SJSA1 (cell line): ENCODE data around the gene SLC24A2. TPM values are rescaled to one million over a fixed set of nuclear protein-coding genes. Genes with fewer than 3 reads are reported as not detected.
"Not testable (repeated sequence)": the region's sequence is repeated elsewhere in the genome, so short reads cannot be mapped to it uniquely, and the experiment has no call there.

ENCODE experiments used
- DNase-seq, 2 experiments: peaks; one replicate each; pipeline ENCODE4 v3.0.0-alpha.2; 2015 to 2020; ENCODE audit warnings: low spot score in 2 of 2, low read depth in 1 of 2
- H3K27ac ChIP-seq: fragments of 250-450 bp; sonication (Bioruptor Pico); 2 replicates; pipeline ENCODE4 v1.5.1; 2020; ENCODE audit warnings: mild to moderate bottlenecking, moderate library complexity
- H3K27me3 ChIP-seq: fragments of 250-450 bp; sonication (Bioruptor Pico); replicated peaks from 2 replicates; pipeline ENCODE4 v1.5.1; 2020; ENCODE audit warnings: mild to moderate bottlenecking, moderate library complexity
- H3K36me3 ChIP-seq: fragments of 250-450 bp; sonication (Bioruptor Pico); 2 replicates; pipeline ENCODE4 v1.5.1; 2020; ENCODE audit warnings: mild to moderate bottlenecking
- H3K4me1 ChIP-seq: fragments of 250-450 bp; sonication (Bioruptor Pico); replicated peaks from 2 replicates; pipeline ENCODE4 v1.6.1; 2021; ENCODE audit warnings: mild to moderate bottlenecking
- H3K4me3 ChIP-seq: fragments of 250-450 bp; sonication (Bioruptor Pico); 2 replicates; pipeline ENCODE4 v1.5.1; 2020; ENCODE audit warnings: mild to moderate bottlenecking
- H3K9me3 ChIP-seq: fragments of 250-450 bp; sonication (Bioruptor Pico); replicated peaks from 2 replicates; pipeline ENCODE4 v1.5.1; 2020; ENCODE audit warnings: mild to moderate bottlenecking
- total RNA-seq: library from RNA; depleted of rRNA; stranded (reverse); fragments of >200 nt; shearing (Covaris generic); gene quantifications from 2 replicates; pipeline ENCODE4 v1.2.3, GENCODE V29; 2014; rRNA removed

The SLC24A2 gene
- total RNA-seq: not detected in 2 replicates

- H3K4me3 ChIP-seq: no peak within 1 kb of the TSS
- no peaks in the 10 kb centered on the region for H3K4me1 ChIP-seq
- H3K36me3 ChIP-seq: no peaks in the 10 kb centered on the region
- H3K27ac ChIP-seq: no peak within 1 kb of the TSS
- H3K27me3 ChIP-seq: peaks cover 6% of the 10 kb centered on the region
- no peaks in the 10 kb centered on the region for H3K9me3 ChIP-seq
- DNase-seq: no peak
Observed at GRCh38 chr9:19788614-19789271, at the start of gene SLC24A2. Gene SLC24A2 (minus strand): TSS chr9:19789037.

- DNase-seq, H3K36me3 ChIP-seq, H3K4me1 ChIP-seq, H3K27ac ChIP-seq, H3K27me3 ChIP-seq, H3K4me3 ChIP-seq, H3K9me3 ChIP-seq: not testable (repeated sequence)
Observed at GRCh38 chr9:19833331-19833730, 44.5 kb upstream of the SLC24A2 start.

GRCh38 chr9:19830796-19831195 is 42.0 kb upstream of the SLC24A2 start:
- DNase-seq: no peak

GRCh38 chr9:19828576-19829109 is 39.8 kb upstream of the SLC24A2 start:
- no peak overlapping the region for H3K27ac ChIP-seq
- DNase-seq: no peak
- H3K9me3 ChIP-seq: no peaks in the 10 kb centered on the region
- no peaks in the 10 kb centered on the region for H3K36me3 ChIP-seq
- H3K4me3 ChIP-seq: no peak overlapping the region
- no peaks in the 10 kb centered on the region for H3K4me1 ChIP-seq
- no peaks in the 10 kb centered on the region for H3K27me3 ChIP-seq

More at GRCh38 chr9:19830796-19831195, 42.0 kb upstream of the SLC24A2 start:
- H3K9me3 ChIP-seq: no peaks in the 10 kb centered on the region
- H3K27me3 ChIP-seq: no peaks in the 10 kb centered on the region
- H3K4me3 ChIP-seq: no peak overlapping the region
- no peak overlapping the region for H3K27ac ChIP-seq
- H3K4me1 ChIP-seq: no peaks in the 10 kb centered on the region
- no peaks in the 10 kb centered on the region for H3K36me3 ChIP-seq

- H3K36me3 ChIP-seq: no peaks in the 10 kb centered on the region
- no peak for DNase-seq
Observed at GRCh38 chr9:19816769-19817168, 27.9 kb upstream of the SLC24A2 start.

GRCh38 chr9:19812194-19812593 is 23.4 kb upstream of the SLC24A2 start:
- no peaks in the 10 kb centered on the region for H3K4me1 ChIP-seq
- no peaks in the 10 kb centered on the region for H3K27me3 ChIP-seq
- no peak overlapping the region for H3K4me3 ChIP-seq
- H3K36me3 ChIP-seq: no peaks in the 10 kb centered on the region
- H3K9me3 ChIP-seq: no peaks in the 10 kb centered on the region
- no peak for DNase-seq
- no peak overlapping the region for H3K27ac ChIP-seq

More at GRCh38 chr9:19816769-19817168, 27.9 kb upstream of the SLC24A2 start:
- H3K4me1 ChIP-seq: no peaks in the 10 kb centered on the region
- no peaks in the 10 kb centered on the region for H3K9me3 ChIP-seq
- H3K27ac ChIP-seq: no peak overlapping the region
- H3K4me3 ChIP-seq: no peak overlapping the region
- no peaks in the 10 kb centered on the region for H3K27me3 ChIP-seq

- Histone ChIP-seq H3K9me3 (no peaks in the 10 kb centered on the region), H3K36me3 (no peaks in the 10 kb centered on the region), H3K27me3 (no peaks in the 10 kb centered on the region), H3K4me1 (no peaks in the 10 kb centered on the region), H3K4me3 (no peak overlapping the region), H3K27ac (no peak overlapping the region)
- no peak for DNase-seq
Observed at GRCh38 chr9:19809422-19810269, 20.8 kb upstream of the SLC24A2 start.

GRCh38 chr9:19807182-19807892 is 18.5 kb upstream of the SLC24A2 start:
- no peaks in the 10 kb centered on the region for H3K9me3 ChIP-seq

GRCh38 chr9:19804431-19804830 is 15.6 kb upstream of the SLC24A2 start:
- Histone ChIP-seq H3K4me1 (no peaks in the 10 kb centered on the region; the same call in 1 of the 2 replicates), H3K27ac (no peak overlapping the region), H3K9me3 (no peaks in the 10 kb centered on the region), H3K36me3 (no peaks in the 10 kb centered on the region), H3K27me3 (no peaks in the 10 kb centered on the region), H3K4me3 (no peak overlapping the region)
- DNase-seq: no peak

More at GRCh38 chr9:19807182-19807892, 18.5 kb upstream of the SLC24A2 start:
- DNase-seq: no peak
- Histone ChIP-seq H3K27ac (no peak overlapping the region), H3K4me1 (no peaks in the 10 kb centered on the region), H3K27me3 (no peaks in the 10 kb centered on the region), H3K4me3 (no peak overlapping the region), H3K36me3 (no peaks in the 10 kb centered on the region)

GRCh38 chr9:19800884-19801283 is 12.0 kb upstream of the SLC24A2 start:
- H3K36me3 ChIP-seq: no peaks in the 10 kb centered on the region
- H3K27me3 ChIP-seq: no peaks in the 10 kb centered on the region
- no peaks in the 10 kb centered on the region for H3K9me3 ChIP-seq
- DNase-seq: no peak
- no peak overlapping the region for H3K4me3 ChIP-seq
- H3K27ac ChIP-seq: no peak overlapping the region
- H3K4me1 ChIP-seq: no peaks in the 10 kb centered on the region; the same call in 1 of the 2 replicates

GRCh38 chr9:19799784-19800183 is 10.9 kb upstream of the SLC24A2 start:
- H3K9me3 ChIP-seq: no peaks in the 10 kb centered on the region

GRCh38 chr9:19788152-19788551 is 685 bp downstream of the SLC24A2 start:
- H3K9me3 ChIP-seq: no peaks in the 10 kb centered on the region
- H3K27ac ChIP-seq: no peak overlapping the region

More at GRCh38 chr9:19799784-19800183, 10.9 kb upstream of the SLC24A2 start:
- Histone ChIP-seq H3K27ac (no peak overlapping the region), H3K4me3 (no peak overlapping the region), H3K27me3 (no peaks in the 10 kb centered on the region), H3K36me3 (no peaks in the 10 kb centered on the region), H3K4me1 (no peaks in the 10 kb centered on the region; the same call in 1 of the 2 replicates)
- DNase-seq: peak in 1 of 2 experiments; percentile 15

GRCh38 chr9:19787672-19788071 is 1.2 kb downstream of the SLC24A2 start:
- H3K4me1 ChIP-seq: no peaks in the 10 kb centered on the region
- no peak overlapping the region for H3K27ac ChIP-seq
- no peaks in the 10 kb centered on the region for H3K36me3 ChIP-seq
- no peak for DNase-seq
- H3K4me3 ChIP-seq: no peak overlapping the region
- peaks cover 6% of the 10 kb centered on the region for H3K27me3 ChIP-seq
- H3K9me3 ChIP-seq: no peaks in the 10 kb centered on the region

More at GRCh38 chr9:19788152-19788551, 685 bp downstream of the SLC24A2 start:
- no peaks in the 10 kb centered on the region for H3K4me1 ChIP-seq
- DNase-seq: no peak
- peaks cover 6% of the 10 kb centered on the region for H3K27me3 ChIP-seq
- H3K36me3 ChIP-seq: no peaks in the 10 kb centered on the region
- H3K4me3 ChIP-seq: no peak overlapping the region
